A673 (cell line): ENCODE results near the gene TTI1.

ENCODE experiments used
- EZH2 ChIP-seq: fragments of 200-600 bp; sonication (generic); IDR thresholded peaks from 2 replicates; pipeline ENCODE4 v1.6.1; 2017; ENCODE audit warnings: borderline replicate concordance, low read depth, mild to moderate bottlenecking, mixed read lengths, antibody characterized with exemption, low read length; ENCODE audit not compliant: poor library complexity, severe bottlenecking
- TF ChIP-seq, protein P1 (sequence below): fragments of 300-800, 200-600 bp; sonication (generic); conservative IDR thresholded peaks from 2 replicates; pipeline ENCODE4 v1.5.1; 2017; ENCODE audit warnings: low read depth, mild to moderate bottlenecking, antibody characterized with exemption, low read length, moderate library complexity, mixed read lengths

DNA sequence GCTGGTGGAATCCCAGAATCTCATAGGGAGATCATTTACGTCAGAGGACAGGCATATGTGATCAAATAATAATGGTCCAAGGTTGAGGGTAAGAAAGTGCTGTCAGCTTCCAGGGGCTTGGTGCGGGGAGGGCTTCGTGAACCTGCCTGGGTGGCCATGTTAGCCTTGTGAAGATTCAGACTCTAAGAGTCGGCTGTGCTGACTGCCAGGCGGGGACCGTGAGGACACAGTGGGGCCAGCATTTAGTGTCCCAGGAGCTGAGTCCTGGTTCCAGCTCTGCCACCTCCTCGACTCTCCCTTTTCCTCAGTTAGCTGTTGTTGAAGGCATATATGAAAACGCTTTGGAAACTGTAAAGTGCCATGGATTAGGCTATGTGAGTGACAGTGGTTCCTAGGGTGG, 96.8 kb downstream of the TTI1 start:
- TF ChIP-seq, protein P1, sequence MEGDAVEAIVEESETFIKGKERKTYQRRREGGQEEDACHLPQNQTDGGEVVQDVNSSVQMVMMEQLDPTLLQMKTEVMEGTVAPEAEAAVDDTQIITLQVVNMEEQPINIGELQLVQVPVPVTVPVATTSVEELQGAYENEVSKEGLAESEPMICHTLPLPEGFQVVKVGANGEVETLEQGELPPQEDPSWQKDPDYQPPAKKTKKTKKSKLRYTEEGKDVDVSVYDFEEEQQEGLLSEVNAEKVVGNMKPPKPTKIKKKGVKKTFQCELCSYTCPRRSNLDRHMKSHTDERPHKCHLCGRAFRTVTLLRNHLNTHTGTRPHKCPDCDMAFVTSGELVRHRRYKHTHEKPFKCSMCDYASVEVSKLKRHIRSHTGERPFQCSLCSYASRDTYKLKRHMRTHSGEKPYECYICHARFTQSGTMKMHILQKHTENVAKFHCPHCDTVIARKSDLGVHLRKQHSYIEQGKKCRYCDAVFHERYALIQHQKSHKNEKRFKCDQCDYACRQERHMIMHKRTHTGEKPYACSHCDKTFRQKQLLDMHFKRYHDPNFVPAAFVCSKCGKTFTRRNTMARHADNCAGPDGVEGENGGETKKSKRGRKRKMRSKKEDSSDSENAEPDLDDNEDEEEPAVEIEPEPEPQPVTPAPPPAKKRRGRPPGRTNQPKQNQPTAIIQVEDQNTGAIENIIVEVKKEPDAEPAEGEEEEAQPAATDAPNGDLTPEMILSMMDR = no peak
- TF ChIP-seq EZH2 = no peak
